ENCODE data around the gene DCLK1.

Gene DCLK1

DNA sequence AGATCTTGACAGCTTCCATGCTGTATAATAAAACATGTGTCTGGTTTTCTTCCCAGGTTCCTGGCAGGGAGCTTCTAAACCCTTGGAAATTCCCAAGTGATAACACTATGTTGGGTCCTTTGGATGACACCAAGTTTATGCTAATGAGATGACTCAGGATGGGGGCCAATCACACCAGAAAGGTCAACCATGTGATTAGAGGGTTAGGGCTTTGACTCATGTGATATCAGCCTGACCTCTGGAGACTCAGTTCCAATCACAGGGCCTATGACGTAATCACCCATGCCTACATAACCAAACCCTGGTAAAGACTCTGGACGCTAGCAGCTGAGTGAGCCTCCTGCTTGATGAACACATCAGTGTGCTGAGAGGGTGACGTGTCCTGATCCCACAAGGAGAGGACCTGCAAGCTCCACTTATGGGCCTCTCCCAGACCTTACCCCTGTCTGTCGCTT lies 203.6 kb downstream of the DCLK1 start:
- TF ChIP-seq, protein P1, sequence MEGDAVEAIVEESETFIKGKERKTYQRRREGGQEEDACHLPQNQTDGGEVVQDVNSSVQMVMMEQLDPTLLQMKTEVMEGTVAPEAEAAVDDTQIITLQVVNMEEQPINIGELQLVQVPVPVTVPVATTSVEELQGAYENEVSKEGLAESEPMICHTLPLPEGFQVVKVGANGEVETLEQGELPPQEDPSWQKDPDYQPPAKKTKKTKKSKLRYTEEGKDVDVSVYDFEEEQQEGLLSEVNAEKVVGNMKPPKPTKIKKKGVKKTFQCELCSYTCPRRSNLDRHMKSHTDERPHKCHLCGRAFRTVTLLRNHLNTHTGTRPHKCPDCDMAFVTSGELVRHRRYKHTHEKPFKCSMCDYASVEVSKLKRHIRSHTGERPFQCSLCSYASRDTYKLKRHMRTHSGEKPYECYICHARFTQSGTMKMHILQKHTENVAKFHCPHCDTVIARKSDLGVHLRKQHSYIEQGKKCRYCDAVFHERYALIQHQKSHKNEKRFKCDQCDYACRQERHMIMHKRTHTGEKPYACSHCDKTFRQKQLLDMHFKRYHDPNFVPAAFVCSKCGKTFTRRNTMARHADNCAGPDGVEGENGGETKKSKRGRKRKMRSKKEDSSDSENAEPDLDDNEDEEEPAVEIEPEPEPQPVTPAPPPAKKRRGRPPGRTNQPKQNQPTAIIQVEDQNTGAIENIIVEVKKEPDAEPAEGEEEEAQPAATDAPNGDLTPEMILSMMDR (IDR thresholded peaks at IDR 0.05) = no peak

DNA sequence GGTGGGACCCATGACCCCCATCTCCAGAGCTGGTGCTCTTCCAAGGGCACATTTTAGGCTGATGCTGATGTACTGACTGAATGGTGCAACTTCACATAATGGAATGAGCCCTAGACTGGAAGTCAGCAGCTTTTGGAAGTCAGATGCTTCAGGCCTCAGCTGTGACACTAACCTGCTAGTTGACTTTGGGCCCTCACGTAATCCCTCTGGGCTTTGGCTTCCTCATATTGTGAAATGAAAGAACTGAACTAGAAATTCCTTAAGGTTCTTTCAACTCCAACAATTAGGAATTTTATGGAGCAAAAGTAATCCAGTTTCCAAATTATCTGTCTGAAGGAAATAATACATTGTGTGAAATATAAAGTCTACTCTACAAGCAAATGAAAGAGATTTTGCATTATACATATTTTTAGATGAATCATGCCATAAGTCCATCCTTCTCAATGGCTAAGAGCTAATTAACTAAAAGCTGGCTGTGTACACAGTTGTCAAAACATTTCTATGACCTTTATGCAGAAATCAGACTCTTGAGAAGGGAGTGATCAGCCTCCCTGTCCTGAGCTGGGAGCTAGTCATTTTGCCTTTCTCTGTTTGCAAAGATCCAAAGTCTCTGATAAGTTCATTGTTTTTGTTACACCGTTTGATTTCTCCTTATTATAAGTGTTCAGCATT lies 204.2 kb downstream of the DCLK1 start:
- TF ChIP-seq, protein P1 (IDR thresholded peaks at IDR 0.05) = no peak

DNA sequence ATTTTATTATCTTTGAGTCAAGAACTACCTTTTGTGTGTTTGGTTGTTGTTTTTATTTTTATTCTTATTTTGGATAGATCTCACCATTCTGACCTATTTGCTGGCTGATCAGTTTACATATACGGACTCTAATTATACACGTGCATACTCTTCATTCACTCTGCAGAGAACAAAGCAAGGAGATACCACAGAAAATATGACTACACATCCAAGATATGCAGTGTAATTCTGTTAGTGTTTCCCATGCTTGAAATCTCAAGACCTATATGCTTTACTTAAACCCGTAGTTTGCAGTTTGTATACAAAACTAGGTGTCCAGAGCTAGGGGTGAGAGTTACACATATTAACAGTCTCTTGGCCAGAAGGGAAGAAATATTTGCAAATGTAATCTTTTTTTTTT lies 205.5 kb downstream of the DCLK1 start:
- TF ChIP-seq, protein P1 (IDR thresholded peaks at IDR 0.05) = no peak

DNA sequence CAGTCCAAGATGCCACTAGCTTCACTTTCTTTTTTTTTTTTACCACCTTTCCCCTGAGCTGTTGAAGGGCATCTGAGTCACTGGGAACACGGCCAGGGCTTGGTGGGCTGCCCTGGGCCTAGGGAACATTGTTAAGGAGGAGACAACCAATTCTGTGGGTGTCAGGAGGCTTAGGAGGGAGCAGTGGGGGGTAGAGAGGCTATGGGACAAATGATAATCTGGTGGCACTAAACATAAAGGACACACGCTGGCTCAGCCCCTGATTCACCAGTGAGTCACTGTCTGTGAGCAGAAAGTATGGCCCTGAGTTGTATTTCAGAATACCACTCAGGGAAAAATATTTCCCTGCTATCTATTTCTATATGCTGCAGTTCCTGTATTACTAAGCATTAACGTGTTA lies 207.8 kb downstream of the DCLK1 start:
- TF ChIP-seq, protein P1 (IDR thresholded peaks at IDR 0.05) = no peak

DNA sequence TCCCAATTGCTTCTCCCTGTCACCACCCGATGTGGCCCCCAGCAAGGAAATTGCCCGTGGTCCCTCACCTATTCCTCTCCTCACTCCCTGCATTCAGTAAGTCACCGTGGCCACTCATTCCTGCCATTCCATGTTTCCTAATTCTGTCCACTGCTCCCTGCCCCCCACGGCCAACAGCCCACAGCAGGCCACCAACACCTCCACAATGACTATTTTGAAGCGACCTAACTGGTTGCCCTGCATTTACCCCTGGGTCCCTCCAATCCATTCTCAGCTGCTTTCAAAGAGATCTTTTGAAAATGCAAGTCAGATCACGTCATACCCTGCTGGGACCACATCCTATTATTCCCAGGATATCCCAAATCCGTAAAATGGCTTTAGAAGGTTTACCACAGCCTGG lies 210.4 kb downstream of the DCLK1 start:
- TF ChIP-seq, protein P1 (IDR thresholded peaks at IDR 0.05) = no peak

DNA sequence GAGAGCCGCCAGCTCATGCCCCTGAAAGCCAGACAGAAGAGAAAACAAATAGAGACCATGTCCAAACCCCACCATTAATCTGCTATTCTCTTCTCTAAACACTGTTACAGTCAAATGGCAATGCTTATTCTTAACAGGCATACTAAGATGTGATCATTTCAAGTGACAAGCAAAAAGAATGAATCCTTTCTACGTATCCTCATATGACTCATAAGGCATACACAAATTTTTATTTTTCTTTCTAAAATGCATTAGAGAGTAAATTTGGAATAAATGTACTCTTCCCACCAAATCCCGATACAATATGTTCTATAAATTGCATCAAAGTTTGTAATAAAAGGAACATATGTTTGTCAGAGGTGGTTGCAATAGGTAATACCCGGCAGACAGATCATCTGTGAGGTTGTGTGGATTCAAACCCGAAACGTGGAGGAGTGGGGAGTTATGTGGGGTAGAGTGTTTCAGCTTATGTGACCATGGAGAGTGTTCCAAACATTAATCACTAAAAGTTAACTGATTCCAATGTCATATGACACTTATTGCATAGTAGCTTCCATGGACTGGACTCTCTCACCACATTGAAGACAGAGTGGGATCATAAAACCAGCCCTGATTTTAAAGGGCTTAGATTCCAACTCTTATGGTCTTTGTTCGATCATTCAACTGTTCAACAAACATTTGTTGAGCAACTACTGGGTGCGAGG lies 213.1 kb downstream of the DCLK1 start:
- TF ChIP-seq, protein P1 (IDR thresholded peaks at IDR 0.05) = no peak

DNA sequence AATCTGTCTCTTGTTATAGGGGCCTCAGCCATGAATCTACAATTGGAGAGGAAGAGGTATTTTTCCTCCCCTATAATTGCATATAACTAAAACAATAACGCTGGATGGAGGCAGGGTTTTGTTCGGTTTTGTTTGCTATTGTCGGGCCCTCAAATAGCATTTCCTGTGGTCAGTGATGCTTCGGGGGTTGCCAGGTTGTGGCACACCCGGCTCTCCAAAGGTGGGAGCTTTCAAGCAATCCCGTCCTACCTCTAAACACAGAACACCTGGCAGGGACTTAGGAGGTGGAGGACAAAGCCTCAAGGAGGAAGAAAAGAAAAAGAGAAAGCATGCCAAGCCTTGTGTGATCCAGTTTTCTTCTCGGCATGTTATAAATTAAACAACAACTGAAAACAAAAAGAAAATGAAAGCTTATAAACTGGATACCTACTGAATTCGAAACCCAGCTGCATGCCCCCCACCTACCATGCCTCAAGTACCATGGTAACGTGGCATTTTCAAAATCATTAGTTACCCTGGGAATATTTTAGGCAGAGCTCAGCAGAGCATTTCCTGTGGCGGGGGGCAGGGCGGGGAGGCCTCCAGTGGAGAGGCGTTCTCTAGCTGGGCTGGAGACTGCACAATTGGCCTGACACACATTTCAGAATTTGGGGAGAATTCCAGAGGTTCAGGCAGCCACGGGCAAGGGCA lies 213.8 kb downstream of the DCLK1 start:
- TF ChIP-seq, protein P1 (IDR thresholded peaks at IDR 0.05) = no peak
